ENCODE results near the gene PCDH11Y. TPM values are rescaled to one million over a fixed set of nuclear protein-coding genes. Genes with fewer than 3 reads are reported as not detected.
"Not testable (repeated sequence)": the region's sequence is repeated elsewhere in the genome, so short reads cannot be mapped to it uniquely, and the experiment has no call there.

The PCDH11Y gene
- total RNA-seq, 1 experiment from 2014 or later: not detected

- not testable (repeated sequence) for H3K9me2 ChIP-seq (replicated peaks; ENCODE audit: insufficient read depth, low read length); H3K27ac ChIP-seq (ENCODE audit: low read length); H2AFZ ChIP-seq (ENCODE audit: low read length); H4K20me1 ChIP-seq (ENCODE audit: insufficient read depth, low read depth, low read length); H3K9me3 ChIP-seq (ENCODE audit: low read length); H3K4me2 ChIP-seq (ENCODE audit: low read depth, low read length, poor library complexity, severe bottlenecking); H3K36me3 ChIP-seq (ENCODE audit: insufficient read depth, low read length); H3K4me1 ChIP-seq (ENCODE audit: low read length); H3K9ac ChIP-seq (ENCODE audit: low read length); H3K27me3 ChIP-seq (ENCODE audit: low read length); H3K79me2 ChIP-seq (ENCODE audit: low read length); DNase-seq; H3K4me3 ChIP-seq (ENCODE audit: low read length)
Measured at GRCh38 chrY:5761403-5761802, 761.3 kb downstream of the PCDH11Y start.

DNA sequence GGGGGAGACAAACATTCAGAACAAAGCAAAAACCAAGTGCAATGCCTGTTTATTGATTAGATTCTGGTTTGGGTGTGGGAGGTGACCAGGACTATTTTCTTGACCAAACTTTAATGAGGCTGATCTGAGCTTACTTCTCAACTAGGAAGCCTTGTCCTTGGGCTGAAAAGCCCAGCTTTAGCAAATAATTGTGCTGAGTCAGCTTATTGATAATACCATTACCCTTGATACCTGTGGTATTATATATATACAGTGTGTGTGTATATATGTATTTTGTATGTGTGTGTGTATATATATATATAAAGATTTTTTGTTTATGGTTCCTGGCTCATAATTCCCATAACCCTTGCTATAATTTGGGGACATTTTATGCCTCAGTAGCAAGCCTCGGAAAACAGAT lies 776.4 kb downstream of the PCDH11Y start:
- H3K9ac ChIP-seq (ENCODE audit: low read length); H4K20me1 ChIP-seq (ENCODE audit: insufficient read depth, low read depth, low read length); H2AFZ ChIP-seq (ENCODE audit: low read length); H3K4me1 ChIP-seq (ENCODE audit: low read length); H3K9me3 ChIP-seq (ENCODE audit: low read length); H3K79me2 ChIP-seq (ENCODE audit: low read length); H3K36me3 ChIP-seq (ENCODE audit: insufficient read depth, low read length); H3K27me3 ChIP-seq (ENCODE audit: low read length); H3K9me2 ChIP-seq (replicated peaks; ENCODE audit: insufficient read depth, low read length); H3K4me2 ChIP-seq (ENCODE audit: low read depth, low read length, poor library complexity, severe bottlenecking); DNase-seq; H3K4me3 ChIP-seq (ENCODE audit: low read length); H3K27ac ChIP-seq (ENCODE audit: low read length): not testable (repeated sequence)

Small RNA genes lying within 50 kb of the gene (small RNA-seq; reads per million reads assigned to genes)
- gene RNU2-57P: 0.20 reads per million
- not detected for gene SNX3P1Y
